ENCODE results near the gene WDR19.
A peak's percentile ranks its signal among the peaks of the same experiment; 100 is the strongest.
"Not testable (repeated sequence)": the region's sequence is repeated elsewhere in the genome, so short reads cannot be mapped to it uniquely, and the experiment has no call there.

WDR19 gene

GRCh38 chr4:39181905-39182638, at the start of gene WDR19:
WDR19 (plus strand) TSS chr4:39182529; CDS start chr4:39182558, 29 bp downstream.
- DNase-seq (ENCODE audit: low read depth), result peak; percentile 97

- no peak for DNase-seq (ENCODE audit: low read depth)
Observed at GRCh38 chr4:39133623-39134022, 48.7 kb upstream of the WDR19 start.

- DNase-seq (ENCODE audit: low read depth), result no peak
Observed at GRCh38 chr4:39134683-39135306, 47.5 kb upstream of the WDR19 start.

GRCh38 chr4:39138227-39138626, 44.1 kb upstream of the WDR19 start:
- DNase-seq (ENCODE audit: low read depth), result not testable (repeated sequence)

- no peak for DNase-seq (ENCODE audit: low read depth)
Observed at GRCh38 chr4:39146211-39146610, 36.1 kb upstream of the WDR19 start.

- DNase-seq (ENCODE audit: low read depth), result no peak
Observed at GRCh38 chr4:39154009-39154408, 28.3 kb upstream of the WDR19 start.

GRCh38 chr4:39157520-39157919, 24.8 kb upstream of the WDR19 start:
- DNase-seq (ENCODE audit: low read depth), result no peak

- no peak for DNase-seq (ENCODE audit: low read depth)
Observed at GRCh38 chr4:39166177-39166576, 16.2 kb upstream of the WDR19 start.

GRCh38 chr4:39166669-39167068, 15.7 kb upstream of the WDR19 start:
- DNase-seq (ENCODE audit: low read depth), result no peak

- DNase-seq (ENCODE audit: low read depth), result no peak
Observed at GRCh38 chr4:39169426-39169825, 12.9 kb upstream of the WDR19 start.

- no peak for DNase-seq (ENCODE audit: low read depth)
Observed at GRCh38 chr4:39170301-39170700, 12.0 kb upstream of the WDR19 start.

- DNase-seq (ENCODE audit: low read depth), result no peak
Observed at GRCh38 chr4:39178706-39179105, 3.6 kb upstream of the WDR19 start.

- DNase-seq (ENCODE audit: low read depth), result no peak
Observed at GRCh38 chr4:39179681-39180080, 2.6 kb upstream of the WDR19 start.

- not testable (repeated sequence) for DNase-seq (ENCODE audit: low read depth)
Observed at GRCh38 chr4:39180629-39181028, 1.7 kb upstream of the WDR19 start.

GRCh38 chr4:39181520-39181904, 817 bp upstream of the WDR19 start:
- DNase-seq (ENCODE audit: low read depth), result no peak

- DNase-seq (ENCODE audit: low read depth), result no peak
Observed at GRCh38 chr4:39201963-39202362, 19.6 kb downstream of the WDR19 start.

- DNase-seq (ENCODE audit: low read depth), result no peak
Observed at GRCh38 chr4:39204543-39204942, 22.2 kb downstream of the WDR19 start.

- DNase-seq (ENCODE audit: low read depth), result no peak
Observed at GRCh38 chr4:39205000-39205399, 22.7 kb downstream of the WDR19 start.

GRCh38 chr4:39205476-39205875, 23.1 kb downstream of the WDR19 start:
- no peak for DNase-seq (ENCODE audit: low read depth)

GRCh38 chr4:39227906-39228305, 45.6 kb downstream of the WDR19 start:
- DNase-seq (ENCODE audit: low read depth), result no peak

- DNase-seq (ENCODE audit: low read depth), result no peak
Observed at GRCh38 chr4:39228377-39228776, 46.0 kb downstream of the WDR19 start.

- DNase-seq (ENCODE audit: low read depth), result no peak
Observed at GRCh38 chr4:39230462-39230861, 48.1 kb downstream of the WDR19 start.

- no peak for DNase-seq (ENCODE audit: low read depth)
Observed at GRCh38 chr4:39231660-39232059, 49.3 kb downstream of the WDR19 start.

GRCh38 chr4:39232100-39232499, 49.8 kb downstream of the WDR19 start:
- no peak for DNase-seq (ENCODE audit: low read depth)

Data from activated T-cell treated with anti-CD3 and anti-CD28 coated beads for 48 hours (primary cell).